NCI-H524 (cell line): ENCODE data around the gene STAT3.
"Not testable (repeated sequence)": the region's sequence is repeated elsewhere in the genome, so short reads cannot be mapped to it uniquely, and the experiment has no call there.

Source experiments
- DNase-seq, 2 experiments: peaks; one replicate each; lab custom pipeline; 2025; lab: John Stamatoyannopoulos, UW

The STAT3 gene

DNA sequence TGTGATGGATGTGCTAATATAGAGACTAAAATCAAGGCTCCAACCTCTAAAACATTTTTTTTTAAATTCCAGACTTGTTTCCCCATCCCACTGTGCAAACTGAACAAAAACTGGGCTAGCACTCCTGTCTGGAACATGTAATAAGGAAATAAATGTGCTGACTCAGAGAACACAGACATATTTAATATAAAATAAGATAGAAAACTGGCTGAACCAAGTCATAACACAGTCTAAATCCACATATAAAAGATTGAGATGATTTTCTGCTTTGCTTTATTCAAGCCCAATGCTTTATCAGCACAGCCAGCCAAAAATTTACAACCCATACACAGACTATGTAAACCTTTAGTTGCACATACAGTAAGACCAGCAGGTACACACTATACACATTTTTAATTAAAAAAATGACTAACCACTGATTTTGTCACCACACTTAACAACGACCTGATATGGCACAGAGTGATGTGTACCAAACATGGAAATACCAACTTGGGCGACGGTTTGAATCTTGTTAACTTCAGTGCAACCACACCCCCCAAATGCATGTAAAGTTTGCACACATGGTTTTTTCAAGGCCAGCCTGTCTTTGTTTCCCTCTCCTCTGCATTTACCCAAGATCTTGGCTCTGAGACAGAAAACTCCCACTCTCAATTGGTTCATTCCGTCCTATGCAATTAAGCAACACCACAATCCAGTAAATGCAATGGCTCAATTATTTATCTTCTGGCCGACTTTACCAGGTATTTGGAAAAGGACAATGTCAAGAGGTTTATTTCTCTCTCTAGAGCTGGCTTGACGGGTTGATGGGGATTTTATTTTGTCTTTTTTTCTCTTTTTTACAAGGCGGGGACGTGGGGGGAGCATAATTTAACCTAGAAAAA lies 1.2 kb downstream of the STAT3 start:
- DNase-seq = no peak

DNA sequence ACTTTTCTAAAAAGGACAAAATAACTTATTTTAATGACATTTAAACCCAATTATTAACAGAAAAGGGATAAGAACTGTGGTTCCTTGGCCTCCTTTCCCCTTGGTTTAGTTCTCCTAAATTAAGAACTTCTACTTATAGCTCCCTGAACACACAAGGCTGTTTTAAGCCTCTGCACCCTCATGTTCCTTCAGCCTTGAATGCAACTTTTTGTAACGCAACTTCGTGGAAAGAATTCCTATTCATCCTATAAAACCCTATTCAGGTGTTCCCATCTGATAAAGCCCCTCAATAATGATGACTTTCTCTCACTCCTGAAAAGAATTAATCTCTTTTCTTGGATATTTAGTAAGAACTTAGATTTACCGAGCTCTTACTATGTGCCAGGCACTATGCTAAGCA lies 6.3 kb downstream of the STAT3 start:
- no peak for DNase-seq

DNA sequence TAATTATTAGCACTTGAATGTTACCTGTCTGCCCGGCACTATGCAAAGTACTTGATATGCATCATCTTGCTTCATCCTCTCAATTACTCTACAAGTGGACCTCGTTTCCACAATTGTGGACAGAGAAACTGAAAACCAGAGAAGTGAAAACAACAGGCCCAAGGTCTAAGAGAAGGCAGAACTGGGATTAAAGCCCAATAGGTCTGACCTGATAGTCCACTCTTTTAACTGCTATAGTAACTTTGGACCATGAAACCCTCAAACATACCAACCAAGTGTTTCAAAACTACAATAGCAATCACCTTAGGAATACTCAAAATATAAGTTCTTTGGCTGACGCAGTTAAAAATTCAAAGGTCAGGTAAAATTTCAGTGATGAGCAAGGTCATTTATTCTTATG lies 7.3 kb downstream of the STAT3 start:
- DNase-seq = no peak

DNA sequence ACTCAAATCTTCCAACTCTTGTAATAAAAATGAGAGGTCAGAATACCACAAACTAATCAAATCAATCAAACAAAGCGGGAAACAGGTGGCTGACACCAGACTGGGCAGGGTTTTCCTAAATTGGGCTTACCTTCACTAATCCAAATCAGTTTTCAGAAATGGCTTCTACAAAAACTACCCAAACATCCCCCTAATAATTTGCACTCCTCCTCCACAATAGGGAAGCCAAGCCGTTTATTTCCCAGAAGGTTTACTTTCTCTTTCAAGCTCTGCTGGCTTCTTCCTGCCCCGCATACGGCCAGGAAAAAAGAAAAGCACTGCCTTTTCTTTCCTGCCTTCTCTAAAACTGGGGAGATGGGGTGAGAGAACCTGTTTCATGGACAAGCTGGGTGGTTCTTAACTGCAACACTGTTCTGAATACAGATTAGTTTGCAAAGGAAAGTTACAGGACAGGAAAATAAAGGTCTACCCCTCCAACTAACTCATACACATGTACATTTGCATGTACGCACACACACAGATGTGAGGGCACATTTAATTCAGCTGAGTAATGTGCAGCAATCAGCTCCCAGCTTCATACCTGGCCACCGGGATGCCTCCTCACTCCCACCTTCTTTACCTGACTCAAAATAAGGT lies 9.2 kb downstream of the STAT3 start:
- DNase-seq = no peak

DNA sequence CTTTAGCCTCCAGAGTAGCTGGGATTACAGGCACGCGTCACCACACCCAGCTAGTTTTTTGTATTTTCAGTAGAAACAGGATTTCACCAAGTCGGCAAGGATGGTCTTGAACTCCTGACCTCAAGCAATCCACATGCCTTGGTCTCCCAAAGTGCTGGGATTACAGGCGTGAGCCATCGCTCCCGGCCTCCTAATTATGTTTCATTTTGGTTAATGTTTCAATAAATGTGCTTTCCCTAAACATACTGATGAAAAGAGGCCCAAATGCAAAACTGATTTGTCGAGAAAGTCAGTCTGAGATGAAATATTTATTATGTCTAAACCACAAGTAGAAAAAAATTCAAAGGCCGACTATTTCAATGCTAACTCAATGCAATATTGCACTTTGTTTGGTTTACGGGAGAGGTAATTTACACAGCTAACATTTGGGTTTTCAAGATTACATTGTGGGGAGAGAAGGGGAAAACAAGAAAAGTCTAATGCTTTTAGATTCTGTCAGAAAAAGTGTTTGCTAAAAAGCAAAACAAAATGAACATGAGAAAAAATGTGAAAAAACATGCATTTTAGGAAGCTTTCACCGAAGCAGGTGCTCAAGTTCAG lies 9.8 kb downstream of the STAT3 start:
- no peak for DNase-seq

DNA sequence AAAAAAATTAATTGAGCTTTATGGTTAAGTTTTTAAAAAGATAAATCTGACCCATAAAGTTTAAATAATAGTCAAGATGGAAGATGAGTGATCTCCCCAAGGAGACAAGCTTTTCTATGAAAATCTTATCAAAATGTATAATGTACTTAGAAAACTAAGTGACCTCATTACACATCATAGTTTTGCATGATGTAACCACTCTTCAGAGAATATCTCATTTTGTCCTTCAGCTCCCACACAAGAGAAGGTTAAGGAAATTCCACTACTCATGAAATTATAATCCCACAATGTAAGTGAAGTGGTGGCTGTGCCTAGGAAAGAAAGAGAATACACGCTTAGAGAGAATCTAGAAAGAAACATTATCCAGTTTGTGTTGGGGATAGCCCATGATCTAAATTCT lies 14.3 kb downstream of the STAT3 start:
- DNase-seq = no peak

DNA sequence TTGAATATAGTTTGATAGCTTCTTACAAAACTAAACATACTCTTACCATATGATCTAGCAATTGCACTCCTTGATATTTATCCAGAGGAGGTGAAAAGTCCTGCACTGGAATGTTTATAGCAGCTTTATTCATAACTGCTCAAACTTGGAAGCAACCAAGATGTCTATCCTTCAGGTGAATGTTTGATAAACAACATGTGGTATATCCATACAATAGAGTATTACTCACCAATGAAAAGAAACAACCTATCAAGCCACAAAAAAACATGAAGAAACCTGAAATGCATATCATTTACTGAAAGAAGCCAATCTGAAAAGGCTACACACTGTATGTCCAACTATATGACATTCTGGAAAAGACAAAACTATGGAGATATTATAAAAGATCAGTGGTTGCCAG lies 16.1 kb downstream of the STAT3 start:
- no peak for DNase-seq

DNA sequence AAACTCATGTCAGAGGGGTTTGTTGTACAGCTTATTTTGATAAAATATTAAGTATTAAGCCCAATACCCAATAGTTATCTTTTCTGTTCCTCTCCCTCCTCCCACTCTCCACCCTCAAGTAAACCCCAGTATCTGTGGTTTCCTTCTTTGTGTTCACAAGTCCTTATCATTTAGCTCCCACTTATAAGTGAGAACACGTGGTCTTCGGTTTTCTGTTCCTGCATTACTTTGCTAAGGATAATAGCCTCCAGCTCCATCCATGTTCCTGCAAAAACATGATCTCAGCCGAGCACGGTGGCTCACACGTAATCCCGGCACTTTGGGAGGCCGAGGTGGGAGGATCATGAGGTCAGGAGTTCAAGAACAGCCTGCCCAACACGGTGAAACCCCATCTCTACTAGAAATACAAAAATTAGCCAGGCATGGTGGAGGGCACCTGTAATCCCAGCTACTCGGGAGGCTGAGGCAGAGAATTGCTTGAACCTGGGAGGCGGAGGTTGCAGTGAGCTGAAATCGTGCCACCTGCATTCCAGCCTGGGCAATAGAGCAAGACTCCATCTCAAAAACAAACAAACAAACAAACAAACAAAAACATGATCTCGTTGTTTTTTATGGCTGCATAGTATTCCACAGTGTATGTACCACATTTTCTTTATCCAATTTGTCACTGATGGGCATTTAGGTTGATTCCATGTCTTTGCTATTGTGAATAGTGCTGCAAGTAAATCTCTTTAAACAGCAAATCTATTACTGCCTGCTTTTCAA lies 19.3 kb downstream of the STAT3 start:
- not testable (repeated sequence) for DNase-seq

DNA sequence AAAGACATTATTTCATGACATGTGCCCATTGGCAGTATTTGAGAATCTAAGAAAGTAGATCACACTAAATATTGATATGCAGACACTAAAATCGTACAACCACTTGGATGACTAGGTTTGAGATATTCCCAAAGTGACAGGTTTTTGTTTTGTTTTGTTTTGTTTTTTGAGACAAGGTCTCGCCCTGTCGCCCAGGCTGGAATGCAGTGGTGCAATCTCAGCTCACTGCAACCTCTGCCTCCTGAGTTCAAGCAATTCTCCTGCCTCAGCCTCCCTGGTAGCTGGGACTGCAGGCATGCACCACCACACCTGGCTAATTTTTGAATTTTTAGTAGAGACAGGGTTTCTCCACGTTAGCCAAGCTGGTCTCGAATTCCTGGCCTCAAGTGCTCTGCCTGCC lies 19.9 kb downstream of the STAT3 start:
- not testable (repeated sequence) for DNase-seq

DNA sequence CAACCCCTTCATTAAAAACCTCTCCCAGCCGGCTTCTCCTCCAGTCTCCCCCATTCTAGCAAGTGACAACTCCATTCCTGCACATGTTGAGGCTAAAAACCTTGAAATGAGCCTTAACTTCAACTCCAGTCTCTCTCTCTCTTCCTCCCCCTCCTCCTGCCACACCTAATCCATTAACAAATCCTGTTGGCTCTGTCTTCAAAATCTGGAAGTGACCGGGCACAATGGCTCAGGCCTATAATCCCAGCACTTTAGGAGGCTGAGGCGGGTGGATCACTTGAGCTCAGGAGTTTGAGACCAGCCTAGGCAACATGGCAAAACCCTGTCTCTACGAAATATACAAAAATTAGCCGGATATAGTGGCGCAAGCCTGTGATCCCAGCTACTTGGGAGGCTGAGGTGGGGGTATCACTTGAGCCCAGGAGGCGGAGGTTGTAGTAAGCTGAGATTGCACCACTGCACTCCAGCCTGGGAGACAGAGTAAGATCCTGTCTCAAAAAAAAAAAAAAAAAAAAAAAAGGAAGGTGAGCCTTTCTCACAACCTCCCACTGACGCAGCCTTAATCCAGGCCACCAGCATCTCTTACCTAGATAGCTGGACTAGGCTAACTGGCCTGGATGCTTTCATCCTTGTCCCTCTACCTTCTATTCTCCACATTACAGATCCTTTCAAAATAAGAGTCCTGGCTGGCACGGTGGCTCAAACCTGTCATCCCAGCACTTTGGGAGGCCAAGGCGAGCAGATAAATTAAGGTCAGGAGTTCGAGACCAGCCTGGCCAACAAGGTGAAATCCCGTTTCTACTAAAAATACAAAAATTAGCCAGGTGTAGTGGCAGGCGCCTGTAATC lies 21.8 kb downstream of the STAT3 start:
- not testable (repeated sequence) for DNase-seq

DNA sequence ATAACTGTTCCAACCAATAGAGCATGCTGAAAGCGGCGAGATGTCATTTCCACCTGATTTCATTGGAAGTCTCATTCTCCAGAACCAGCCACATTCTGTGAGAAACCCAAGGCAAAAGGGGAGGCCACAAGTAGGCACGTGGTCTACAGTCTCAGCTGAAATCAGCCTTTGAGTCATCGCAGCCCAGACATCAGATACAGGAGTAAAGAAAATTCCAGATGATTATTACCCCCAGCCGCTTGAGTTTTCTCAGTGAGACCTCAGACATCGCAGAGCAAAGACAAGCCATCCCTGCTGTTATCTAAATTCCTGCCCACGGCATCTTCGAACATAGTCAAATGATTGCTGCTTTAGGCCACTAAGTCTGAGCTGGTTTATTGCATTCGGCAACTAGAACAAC lies 23.1 kb downstream of the STAT3 start:
- DNase-seq = no peak

DNA sequence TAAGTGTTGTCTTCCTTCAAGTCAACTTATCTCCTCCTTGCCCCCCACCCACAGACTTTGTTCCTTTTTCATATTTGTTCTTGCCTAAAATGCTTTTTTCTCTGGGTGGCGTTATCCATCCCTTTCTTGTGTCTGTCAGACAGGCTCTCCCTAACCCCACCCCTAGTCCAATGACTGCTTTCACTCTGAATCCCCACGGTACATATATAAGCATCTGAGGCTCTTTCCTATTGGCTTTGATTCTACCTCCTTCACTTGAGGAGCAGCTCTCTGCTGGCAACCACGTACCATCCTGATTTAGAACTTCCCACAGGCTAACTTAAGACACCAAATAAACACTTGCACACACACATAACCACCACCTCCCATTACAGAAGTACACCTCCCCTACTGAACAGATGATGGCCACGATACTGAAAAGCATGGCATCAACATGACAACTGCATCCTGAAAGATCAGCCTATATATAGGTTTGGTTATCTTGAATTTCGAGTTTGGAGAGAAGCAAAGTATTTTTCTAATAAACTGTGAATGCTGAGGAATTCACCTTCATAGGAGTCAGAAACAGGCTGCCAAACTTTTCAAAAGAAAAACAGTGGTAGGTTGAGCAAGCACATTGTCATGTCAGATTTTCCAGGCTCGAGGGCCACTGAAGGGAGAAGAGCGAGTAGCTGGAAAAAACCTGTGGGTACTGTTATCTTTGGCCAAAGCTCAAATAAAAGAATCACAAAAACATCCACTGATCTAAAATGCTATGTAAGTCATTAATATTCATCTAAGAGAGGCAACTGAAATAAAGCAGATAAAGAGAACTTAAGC lies 24.3 kb downstream of the STAT3 start:
- DNase-seq = no peak

DNA sequence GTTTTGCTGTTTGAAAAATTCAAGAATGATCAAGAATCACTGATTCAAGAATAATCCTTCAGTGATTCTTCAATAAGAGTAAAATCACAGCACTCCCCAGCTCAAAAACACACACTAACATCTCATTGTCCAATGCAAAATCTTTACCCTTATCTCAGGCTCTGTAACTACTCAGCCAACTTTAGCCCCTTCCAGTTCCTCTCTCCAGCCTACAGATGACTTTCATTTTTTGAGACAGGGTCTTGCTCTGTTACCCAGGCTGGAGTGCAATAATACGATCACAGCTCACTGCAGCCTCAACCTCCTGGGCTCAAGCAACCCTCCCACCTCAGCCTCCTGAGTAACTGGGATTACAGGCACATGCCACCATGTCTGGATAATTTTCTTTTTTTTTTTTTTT lies 25.0 kb downstream of the STAT3 start:
- DNase-seq = no peak

DNA sequence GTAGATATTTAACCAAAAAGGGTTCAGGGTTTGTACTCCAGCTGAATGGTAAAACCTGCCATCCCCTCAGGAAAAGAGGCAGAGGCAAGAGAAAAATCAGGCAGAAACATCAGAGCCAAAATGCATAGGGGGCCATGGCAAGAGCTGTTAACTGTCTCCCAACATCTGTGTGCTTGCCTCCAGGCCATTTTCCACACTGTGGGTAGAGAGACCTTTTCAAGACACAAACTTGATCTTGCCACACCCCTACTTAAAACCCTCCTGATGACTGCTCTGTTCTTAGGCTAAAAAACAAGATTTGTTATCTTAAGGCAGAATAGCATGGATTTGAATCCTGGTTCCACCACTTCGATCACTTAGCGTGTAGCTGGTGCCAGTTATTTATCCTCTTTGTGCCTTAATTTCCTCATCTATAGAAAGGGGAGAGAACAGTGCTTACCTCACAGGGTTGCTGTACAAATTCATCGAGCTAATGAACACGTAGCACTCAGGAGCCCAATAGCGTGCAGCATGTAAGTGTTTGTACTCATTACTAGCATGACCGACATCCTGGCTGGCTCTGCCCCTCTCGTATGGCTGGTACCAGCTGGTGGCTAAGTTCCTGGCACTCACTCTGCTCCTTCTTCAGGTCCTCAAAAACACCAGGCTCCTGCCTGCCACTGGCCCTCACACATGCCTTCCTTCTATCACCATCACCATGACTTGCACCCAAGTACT lies 25.8 kb downstream of the STAT3 start:
- no peak for DNase-seq

DNA sequence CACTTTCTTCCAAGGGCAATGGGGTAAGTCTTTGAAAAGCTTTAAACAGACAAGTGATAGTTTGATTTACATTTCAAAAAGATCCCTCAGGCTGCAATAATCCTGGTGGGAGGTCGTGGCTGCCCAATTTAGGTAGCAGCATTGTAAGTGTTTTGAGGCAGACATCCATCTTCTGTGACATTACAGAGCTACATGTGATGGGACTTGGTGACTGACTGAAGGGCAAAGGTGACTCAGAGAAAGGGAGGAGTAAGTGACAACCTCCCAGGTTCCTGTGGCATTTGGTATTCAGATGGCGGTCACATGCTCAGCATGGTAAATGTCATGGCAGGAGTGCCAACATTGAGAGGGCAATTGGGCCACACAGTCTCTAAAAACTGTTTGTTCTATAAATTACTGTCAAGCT lies 26.5 kb downstream of the STAT3 start:
- no peak for DNase-seq

DNA sequence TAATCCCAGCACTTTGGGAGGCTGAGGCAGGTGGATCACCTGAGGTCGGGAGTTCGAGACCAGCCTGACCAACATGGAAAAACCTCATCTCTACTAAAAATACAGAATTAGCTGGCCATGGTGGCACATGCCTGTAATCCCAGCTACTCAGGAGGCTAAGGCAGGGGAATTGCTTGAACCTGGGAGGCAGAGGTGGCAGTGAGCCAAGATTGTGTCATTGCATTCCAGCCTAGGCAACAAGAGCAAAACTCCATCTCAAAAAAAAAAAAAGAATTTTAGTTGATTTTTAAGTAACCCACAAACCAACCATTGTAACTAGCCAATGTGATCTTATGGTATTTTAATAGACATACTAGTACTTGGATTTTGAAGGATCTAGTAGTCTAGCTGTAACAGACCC lies 27.9 kb downstream of the STAT3 start:
- not testable (repeated sequence) for DNase-seq

DNA sequence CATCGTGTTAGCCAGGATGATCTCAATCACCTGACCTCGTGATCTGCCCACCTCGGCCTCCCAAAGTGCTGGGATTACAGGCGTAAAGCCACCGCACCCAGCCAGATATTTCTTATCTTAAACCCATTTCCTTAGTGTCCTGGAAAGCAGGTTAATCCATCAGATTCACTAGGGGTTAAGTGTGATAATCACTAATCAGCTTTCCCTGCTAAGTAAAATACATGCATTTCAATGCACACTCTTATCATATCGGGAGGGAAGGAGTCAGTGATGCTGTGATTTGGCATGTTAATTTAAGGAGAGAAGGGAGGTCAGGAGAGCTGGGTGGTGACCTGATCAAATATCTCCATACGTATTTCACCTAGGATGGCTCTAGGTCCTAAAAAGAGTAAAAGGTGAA lies 29.1 kb downstream of the STAT3 start:
- no peak for DNase-seq

DNA sequence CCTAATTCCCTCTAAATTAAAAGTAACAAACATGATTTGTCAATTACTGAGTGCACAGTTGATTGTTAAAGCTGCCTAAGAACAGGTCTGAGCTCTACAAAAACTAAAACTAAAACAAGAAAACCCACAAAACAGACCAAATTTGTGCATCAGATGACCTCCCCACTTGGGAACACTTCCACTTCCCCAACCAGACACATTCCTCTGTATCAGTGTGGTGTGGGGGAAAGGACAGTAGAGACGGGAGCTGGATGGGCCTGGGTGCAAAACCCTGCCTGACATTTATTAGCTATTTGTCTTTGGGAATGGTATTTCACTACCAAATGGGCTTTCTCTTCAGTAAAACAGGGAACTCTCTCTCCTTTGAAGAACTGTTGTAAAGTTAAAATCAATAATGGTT lies 29.8 kb downstream of the STAT3 start:
- DNase-seq = no peak

DNA sequence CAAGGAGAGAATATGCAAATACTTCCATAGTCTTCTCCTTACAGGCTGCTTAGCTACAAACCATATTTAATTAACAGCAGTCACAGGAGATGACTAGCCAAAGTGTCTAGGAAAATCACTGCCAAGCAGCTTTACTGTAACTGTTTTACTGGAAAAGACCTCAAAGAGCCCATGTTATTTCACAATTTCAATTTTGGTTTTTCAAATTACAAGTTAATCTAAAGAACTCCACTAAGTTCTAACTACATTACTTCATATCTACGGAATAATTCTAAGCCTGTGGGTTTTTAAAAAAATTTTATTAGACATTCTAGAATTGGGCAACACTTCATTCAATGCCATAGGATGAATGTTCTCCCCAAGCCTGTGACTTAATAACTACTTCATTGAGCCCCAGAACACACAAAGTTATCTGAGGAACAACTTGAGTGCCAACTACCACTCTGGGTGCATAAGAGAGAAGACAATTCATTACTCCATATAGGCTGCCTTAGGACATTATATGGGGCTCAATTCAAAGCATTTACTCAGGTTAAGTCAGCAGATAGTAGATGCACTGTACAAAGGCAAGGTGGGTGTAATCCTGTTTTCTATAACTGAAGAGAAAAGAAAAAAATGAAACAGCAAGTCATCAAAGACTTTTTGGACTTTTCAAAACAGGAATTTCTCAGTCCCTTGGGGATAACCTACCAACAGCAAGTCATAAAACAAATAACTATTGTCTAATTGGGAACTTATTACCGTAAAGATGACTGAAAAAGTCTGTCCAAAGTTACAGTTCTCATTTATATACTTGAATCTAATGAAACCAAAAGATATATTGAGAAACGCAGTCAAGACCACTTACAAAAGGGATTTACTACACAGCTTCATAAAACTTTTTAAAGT lies 33.0 kb downstream of the STAT3 start:
- DNase-seq = no peak
